Endothelial cell (in vitro differentiated cells): ENCODE results near the gene FKBP8. TPM values are rescaled to one million over a fixed set of nuclear protein-coding genes. Genes with fewer than 3 reads are reported as not detected.

Source experiments
- DNase-seq: peaks from one replicate; pipeline ENCODE4 v3.0.0; 2021; ENCODE audit warnings: low spot score
- H3K27ac Mint-ChIP-seq: one replicate; pipeline ENCODE4 v1.8.0; 2021; ENCODE audit warnings: mixed read lengths, inconsistent platforms; ENCODE audit not compliant: unreplicated experiment
- H3K27me3 Mint-ChIP-seq: one replicate; pipeline ENCODE4 v1.8.0; 2021; ENCODE audit warnings: mild to moderate bottlenecking, moderate library complexity, mixed read lengths, inconsistent platforms; ENCODE audit not compliant: unreplicated experiment
- H3K36me3 Mint-ChIP-seq: one replicate; pipeline ENCODE4 v1.8.0; 2021; ENCODE audit warnings: mild to moderate bottlenecking, low read depth, mixed read lengths, inconsistent platforms; ENCODE audit not compliant: unreplicated experiment
- H3K4me1 Mint-ChIP-seq: one replicate; pipeline ENCODE4 v1.8.0; 2021; ENCODE audit warnings: mild to moderate bottlenecking, mixed read lengths, inconsistent platforms; ENCODE audit not compliant: unreplicated experiment
- H3K4me3 Mint-ChIP-seq: one replicate; pipeline ENCODE4 v1.8.0; 2021; ENCODE audit warnings: mild to moderate bottlenecking, mixed read lengths, inconsistent platforms; ENCODE audit not compliant: unreplicated experiment
- H3K9me3 Mint-ChIP-seq: one replicate; pipeline ENCODE4 v1.8.0; 2021; ENCODE audit warnings: mixed read lengths, inconsistent platforms; ENCODE audit not compliant: unreplicated experiment
- CTCF ChIP-seq: fragments of 200-600 bp; sonication (generic); IDR thresholded peaks from one replicate; pipeline ENCODE4 v1.5.0; 2021; ENCODE audit warnings: antibody characterized with exemption; ENCODE audit not compliant: unreplicated experiment
- total RNA-seq: library from RNA; stranded (reverse); fragmentation: NEBNext Ultra II Directional; extraction: Animal tissue kit (Norgen Biotek cat#: 25700); gene quantifications from one replicate; pipeline ENCODE4 v1.2.1, GENCODE V29; 2021; ENCODE audit not compliant: unreplicated experiment

FKBP8 gene
- total RNA-seq, 1 donor from 2014 or later = 229 TPM

GRCh38 chr19:18558604-18559003, 15.2 kb upstream of the FKBP8 start:
- no peak for TF ChIP-seq CTCF
- Mint-ChIP-seq H3K9me3 (no peaks in the 10 kb centered on the region), H3K27me3 (peaks cover 5% of the 10 kb centered on the region), H3K4me1 (peaks cover 8% of the 10 kb centered on the region), H3K4me3 (peak overlapping the region; percentile 96), H3K36me3 (peaks cover 4% of the 10 kb centered on the region), H3K27ac (peak overlapping the region; percentile 91)
- DNase-seq = no peak

GRCh38 chr19:18558202-18558555, 14.8 kb upstream of the FKBP8 start:
- Mint-ChIP-seq H3K4me1 (peaks cover 8% of the 10 kb centered on the region), H3K27ac (peak overlapping the region; percentile 91), H3K4me3 (peak overlapping the region; percentile 96), H3K36me3 (peaks cover 3% of the 10 kb centered on the region), H3K27me3 (peaks cover 5% of the 10 kb centered on the region), H3K9me3 (no peaks in the 10 kb centered on the region)
- no peak for TF ChIP-seq CTCF
- no peak for DNase-seq

GRCh38 chr19:18557411-18558201, 14.2 kb upstream of the FKBP8 start, which contains the start of gene KXD1:
Gene KXD1, plus strand, starts transcription at chr19:18557870. Its CDS starts 4,187 bp downstream, at chr19:18562057.
- peak; percentile 79 for DNase-seq
- H3K27ac Mint-ChIP-seq = peak within 1 kb of the TSS; percentile 91
- no peak for TF ChIP-seq CTCF
- H3K4me3 Mint-ChIP-seq = peak within 1 kb of the TSS; percentile 96
- H3K36me3 Mint-ChIP-seq = no peaks in the 10 kb centered on the region
- peaks cover 5% of the 10 kb centered on the region for H3K27me3 Mint-ChIP-seq
- H3K4me1 Mint-ChIP-seq = peaks cover 8% of the 10 kb centered on the region
- H3K9me3 Mint-ChIP-seq = no peaks in the 10 kb centered on the region

GRCh38 chr19:18551631-18552030, 8.3 kb upstream of the FKBP8 start:
- Mint-ChIP-seq H3K27ac (no peak overlapping the region), H3K4me1 (no peaks in the 10 kb centered on the region), H3K36me3 (no peaks in the 10 kb centered on the region), H3K27me3 (peaks cover 1% of the 10 kb centered on the region), H3K9me3 (no peaks in the 10 kb centered on the region), H3K4me3 (no peak overlapping the region)
- no peak for DNase-seq
- TF ChIP-seq CTCF = no peak

GRCh38 chr19:18543814-18544475, 572 bp upstream of the FKBP8 start:
- TF ChIP-seq CTCF = no peak
- H3K9me3 Mint-ChIP-seq = no peaks in the 10 kb centered on the region
- peak overlapping the region; percentile 92 for H3K27ac Mint-ChIP-seq
- H3K36me3 Mint-ChIP-seq = peaks cover 8% of the 10 kb centered on the region
- DNase-seq = peak; percentile 51
- H3K27me3 Mint-ChIP-seq = peaks cover 8% of the 10 kb centered on the region
- H3K4me3 Mint-ChIP-seq = peak overlapping the region; percentile 92
- H3K4me1 Mint-ChIP-seq = peaks cover 8% of the 10 kb centered on the region
